ENCODE data around the gene KRTAP5-5. TPM values are rescaled to one million over a fixed set of nuclear protein-coding genes. Genes with fewer than 3 reads are reported as not detected.
A peak's percentile ranks its signal among the peaks of the same experiment; 100 is the strongest.

KRTAP5-5 gene
- total RNA-seq, 1 donor from 2014 or later: not detected

DNA sequence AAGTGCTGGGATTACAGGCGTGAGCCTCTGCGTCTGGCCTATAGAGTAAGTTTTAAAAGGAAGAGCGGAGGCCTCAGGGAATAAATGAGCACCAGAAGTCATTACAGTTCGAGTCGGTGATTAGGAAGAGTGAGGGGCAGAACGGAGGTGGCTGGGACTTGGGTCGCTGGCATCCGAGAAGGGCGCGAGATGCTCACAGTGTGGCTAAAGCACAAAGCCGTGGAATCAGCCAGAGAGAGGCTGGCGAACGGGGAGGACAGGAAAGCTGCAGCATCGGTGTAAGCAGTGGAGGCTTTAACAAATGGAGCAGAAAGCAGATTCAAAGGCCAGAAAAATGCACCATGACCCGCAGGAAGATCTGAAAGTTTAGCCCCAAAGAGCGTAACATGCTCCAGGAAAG is 5.0 kb upstream of the KRTAP5-5 start:
- no peak for DNase-seq
- H3K36me3 ChIP-seq: no peaks in the 10 kb centered on the region
- TF ChIP-seq, protein P1, sequence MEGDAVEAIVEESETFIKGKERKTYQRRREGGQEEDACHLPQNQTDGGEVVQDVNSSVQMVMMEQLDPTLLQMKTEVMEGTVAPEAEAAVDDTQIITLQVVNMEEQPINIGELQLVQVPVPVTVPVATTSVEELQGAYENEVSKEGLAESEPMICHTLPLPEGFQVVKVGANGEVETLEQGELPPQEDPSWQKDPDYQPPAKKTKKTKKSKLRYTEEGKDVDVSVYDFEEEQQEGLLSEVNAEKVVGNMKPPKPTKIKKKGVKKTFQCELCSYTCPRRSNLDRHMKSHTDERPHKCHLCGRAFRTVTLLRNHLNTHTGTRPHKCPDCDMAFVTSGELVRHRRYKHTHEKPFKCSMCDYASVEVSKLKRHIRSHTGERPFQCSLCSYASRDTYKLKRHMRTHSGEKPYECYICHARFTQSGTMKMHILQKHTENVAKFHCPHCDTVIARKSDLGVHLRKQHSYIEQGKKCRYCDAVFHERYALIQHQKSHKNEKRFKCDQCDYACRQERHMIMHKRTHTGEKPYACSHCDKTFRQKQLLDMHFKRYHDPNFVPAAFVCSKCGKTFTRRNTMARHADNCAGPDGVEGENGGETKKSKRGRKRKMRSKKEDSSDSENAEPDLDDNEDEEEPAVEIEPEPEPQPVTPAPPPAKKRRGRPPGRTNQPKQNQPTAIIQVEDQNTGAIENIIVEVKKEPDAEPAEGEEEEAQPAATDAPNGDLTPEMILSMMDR (IDR thresholded peaks at IDR 0.05): no peak
- H3K4me3 ChIP-seq: no peak overlapping the region
- H3K9me3 ChIP-seq: no peaks in the 10 kb centered on the region
- peaks cover 19% of the 10 kb centered on the region for H3K27me3 ChIP-seq (ENCODE audit: low read depth)
- no peak for ATAC-seq
- peaks cover 8% of the 10 kb centered on the region for H3K4me1 ChIP-seq
- intact Hi-C loops (cut with DNase I): no loop called here
- no peak overlapping the region for H3K27ac ChIP-seq

DNA sequence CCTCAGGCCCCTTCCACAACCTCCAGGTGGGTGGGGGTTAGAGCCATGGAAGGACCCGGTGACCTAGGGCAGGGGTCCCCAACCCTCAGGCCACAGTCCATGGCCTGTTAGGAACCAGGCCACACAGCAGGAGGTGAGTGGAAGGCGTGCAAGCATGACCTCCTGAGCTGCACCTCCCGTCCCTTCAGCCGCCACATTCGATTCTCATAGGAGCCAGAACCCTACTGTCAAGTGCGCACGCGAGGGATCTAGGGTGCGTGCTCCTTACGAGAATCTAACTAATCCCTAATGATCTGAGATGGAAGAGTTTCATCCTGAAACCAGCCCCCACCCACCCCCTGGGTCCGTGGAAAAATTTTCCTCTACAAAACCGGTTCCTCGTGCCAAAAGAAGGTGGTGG is 4.0 kb upstream of the KRTAP5-5 start:
- peaks cover 19% of the 10 kb centered on the region for H3K27me3 ChIP-seq (ENCODE audit: low read depth)
- H3K36me3 ChIP-seq: no peaks in the 10 kb centered on the region
- H3K4me1 ChIP-seq: peaks cover 8% of the 10 kb centered on the region
- TF ChIP-seq, protein P1 (IDR thresholded peaks at IDR 0.05): no peak
- no peak for ATAC-seq
- no peaks in the 10 kb centered on the region for H3K9me3 ChIP-seq
- H3K4me3 ChIP-seq: no peak overlapping the region
- DNase-seq: no peak
- no peak overlapping the region for H3K27ac ChIP-seq
- intact Hi-C loops (cut with DNase I): no loop called here

DNA sequence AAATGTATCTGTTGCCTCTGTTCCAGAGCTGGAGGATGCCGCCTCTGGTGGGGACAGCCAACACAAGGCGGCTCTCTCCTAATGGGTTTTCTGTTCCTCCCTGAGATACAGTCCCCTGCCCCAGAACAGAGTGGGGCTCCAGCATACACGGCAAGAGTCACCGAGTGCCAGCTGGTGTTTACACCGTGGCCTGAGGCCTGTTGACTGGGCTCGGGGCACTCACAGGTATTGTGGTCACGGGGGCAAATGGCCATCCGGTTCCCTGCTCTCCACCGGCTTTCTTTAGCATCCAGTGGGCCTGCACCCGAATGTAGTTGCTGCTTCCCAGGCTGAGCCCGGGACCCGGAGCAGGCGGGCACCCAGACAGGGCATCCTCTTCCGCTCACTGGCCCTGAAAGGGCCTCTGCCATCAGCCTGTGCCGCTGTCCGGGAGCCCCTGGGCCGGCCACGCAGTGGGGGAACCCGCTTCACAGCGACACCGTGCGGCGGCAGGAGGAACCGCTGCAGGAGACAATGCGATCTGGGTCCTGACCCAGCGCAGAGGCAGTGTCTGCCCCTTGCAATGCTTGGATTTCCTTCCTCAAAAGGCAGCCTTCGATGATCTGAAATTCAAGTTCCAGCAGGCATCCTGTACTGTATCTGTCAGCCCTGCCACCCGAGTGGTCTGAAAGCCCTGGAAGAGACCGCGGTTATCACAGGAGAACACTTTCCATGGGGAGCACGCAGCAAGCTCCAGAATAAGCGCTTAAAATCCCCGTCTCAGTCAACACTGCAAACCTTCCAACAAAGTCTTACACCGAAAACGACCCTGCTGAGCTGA is 859 bp upstream of the KRTAP5-5 start:
- TF ChIP-seq, protein P1 (IDR thresholded peaks at IDR 0.05): peak; percentile 95
- DNase-seq (peak; percentile 62), ATAC-seq (peak; percentile 86 to 87)
- Histone ChIP-seq H3K9me3 (no peaks in the 10 kb centered on the region), H3K27me3 (ENCODE audit: low read depth) (peaks cover 35% of the 10 kb centered on the region), H3K4me3 (no peak overlapping the region), H3K4me1 (peaks cover 13% of the 10 kb centered on the region), H3K36me3 (no peaks in the 10 kb centered on the region), H3K27ac (no peak overlapping the region)
- intact Hi-C loops (cut with DNase I): no loop called here

DNA sequence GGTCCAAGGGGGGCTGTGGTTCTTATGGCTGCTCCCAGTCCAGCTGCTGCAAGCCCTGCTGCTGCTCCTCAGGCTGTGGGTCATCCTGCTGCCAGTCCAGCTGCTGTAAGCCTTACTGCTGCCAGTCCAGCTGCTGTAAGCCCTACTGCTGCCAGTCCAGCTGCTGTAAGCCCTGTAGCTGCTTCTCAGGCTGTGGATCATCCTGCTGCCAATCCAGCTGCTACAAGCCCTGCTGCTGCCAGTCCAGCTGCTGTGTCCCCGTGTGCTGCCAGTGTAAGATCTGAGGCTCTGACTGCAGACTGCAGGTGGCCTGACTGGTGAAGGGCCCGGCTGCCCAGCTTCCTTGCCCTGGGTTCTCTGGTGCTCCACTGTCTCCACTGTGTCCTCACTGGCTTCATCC is 696 bp downstream of the KRTAP5-5 start:
- Histone ChIP-seq H3K4me3 (no peak overlapping the region), H3K4me1 (peaks cover 13% of the 10 kb centered on the region), H3K27me3 (ENCODE audit: low read depth) (peaks cover 35% of the 10 kb centered on the region), H3K36me3 (no peaks in the 10 kb centered on the region), H3K27ac (no peak overlapping the region), H3K9me3 (no peaks in the 10 kb centered on the region)
- intact Hi-C loops (cut with DNase I): no loop called here
- TF ChIP-seq, protein P1 (IDR thresholded peaks at IDR 0.05): no peak
- no peak for DNase-seq
- ATAC-seq: no peak

DNA sequence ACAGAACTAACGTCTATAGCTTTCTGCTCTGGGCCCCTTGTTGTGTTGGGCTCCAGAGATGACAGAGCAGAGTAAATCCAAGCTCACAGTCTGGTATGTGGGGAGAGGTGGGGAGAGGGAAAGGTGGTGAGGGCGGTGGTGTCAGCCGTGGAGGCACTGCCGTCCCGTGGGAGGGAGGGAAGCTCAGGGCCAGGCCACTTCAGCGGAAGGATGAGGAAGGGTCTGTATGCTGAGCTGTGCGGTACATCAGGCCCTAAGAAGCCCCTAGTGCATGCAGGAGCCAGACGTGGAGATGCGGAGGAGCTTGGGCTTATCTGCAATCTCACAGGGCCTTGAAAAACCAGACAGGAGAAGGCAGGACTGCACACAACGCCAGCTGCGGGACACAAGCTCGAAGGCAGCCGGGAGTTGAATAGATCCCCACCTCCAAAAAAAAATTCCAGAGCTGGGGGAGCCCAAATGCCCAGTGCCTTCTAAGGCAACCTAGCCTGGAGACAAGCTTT is 1.5 kb downstream of the KRTAP5-5 start:
- H3K27ac ChIP-seq: no peak overlapping the region
- peaks cover 13% of the 10 kb centered on the region for H3K4me1 ChIP-seq
- ATAC-seq: no peak
- peaks cover 35% of the 10 kb centered on the region for H3K27me3 ChIP-seq (ENCODE audit: low read depth)
- DNase-seq: no peak
- intact Hi-C loops (cut with DNase I): no loop called here
- H3K36me3 ChIP-seq: no peaks in the 10 kb centered on the region
- TF ChIP-seq, protein P1 (IDR thresholded peaks at IDR 0.05): no peak
- H3K4me3 ChIP-seq: no peak overlapping the region
- H3K9me3 ChIP-seq: no peaks in the 10 kb centered on the region
